H9 (cell line): ENCODE measurements around the gene TBL1Y. TPM values are rescaled to one million over a fixed set of nuclear protein-coding genes. Genes with fewer than 3 reads are reported as not detected.

ENCODE experiments used
- DNase-seq: peaks from one replicate; pipeline ENCODE4 v3.0.0-alpha.2; 2017
- H2AFZ ChIP-seq: one replicate; pipeline ENCODE4 v1.6.1; 2013; ENCODE audit warnings: mild to moderate bottlenecking, low read length, control low read depth, moderate library complexity
- H2AK5ac ChIP-seq: 2 replicates; pipeline ENCODE4 v1.6.1; 2013; ENCODE audit warnings: low read length, control low read depth, mixed read lengths; ENCODE audit not compliant: insufficient read length
- H2BK120ac ChIP-seq: one replicate; pipeline ENCODE4 v1.6.1; 2013; ENCODE audit warnings: low read depth, mild to moderate bottlenecking, low read length, control low read depth, inconsistent platforms; ENCODE audit not compliant: poor library complexity, severe bottlenecking
- H2BK12ac ChIP-seq: 2 replicates; pipeline ENCODE4 v1.6.1; 2013; ENCODE audit warnings: low read length, control low read depth, mixed read lengths, low read depth; ENCODE audit not compliant: insufficient read length
- H2BK15ac ChIP-seq: 2 replicates; pipeline ENCODE4 v1.6.1; 2013; ENCODE audit warnings: low read depth, low read length, control low read depth
- H2BK20ac ChIP-seq: one replicate; pipeline ENCODE4 v1.6.1; 2013; ENCODE audit warnings: low read depth, mild to moderate bottlenecking, low read length, control low read depth, inconsistent platforms; ENCODE audit not compliant: poor library complexity, severe bottlenecking
- H2BK5ac ChIP-seq: 2 replicates; pipeline ENCODE4 v1.6.1; 2013; ENCODE audit warnings: low read length, control low read depth, mixed read lengths; ENCODE audit not compliant: insufficient read length
- H3K14ac ChIP-seq: 2 replicates; pipeline ENCODE4 v1.6.1; 2013; ENCODE audit warnings: low read length, control low read depth; ENCODE audit not compliant: insufficient read depth
- H3K18ac ChIP-seq: 2 replicates; pipeline ENCODE4 v1.6.1; 2013; ENCODE audit warnings: low read depth, mild to moderate bottlenecking, mixed read lengths, low read length, control low read depth; ENCODE audit not compliant: insufficient read length
- H3K23ac ChIP-seq: 2 replicates; pipeline ENCODE4 v1.6.1; 2013; ENCODE audit warnings: low read length, control low read depth, mixed read lengths, low read depth; ENCODE audit not compliant: insufficient read length
- H3K23me2 ChIP-seq: 2 replicates; pipeline ENCODE4 v1.6.1; 2013; ENCODE audit warnings: low read depth, mild to moderate bottlenecking, mixed read lengths, low read length, control low read depth; ENCODE audit not compliant: insufficient read length, poor library complexity, severe bottlenecking
- H3K27ac ChIP-seq: 2 replicates; pipeline ENCODE4 v1.5.1; 2013; ENCODE audit warnings: low read length, control low read depth, mixed read lengths, low read depth; ENCODE audit not compliant: insufficient read length
- H3K27me3 ChIP-seq: 2 replicates; pipeline ENCODE4 v1.6.1; 2013; ENCODE audit warnings: low read length, control low read depth, inconsistent platforms; ENCODE audit not compliant: insufficient read depth
- H3K4ac ChIP-seq: 2 replicates; pipeline ENCODE4 v1.6.1; 2013; ENCODE audit warnings: low read depth, mild to moderate bottlenecking, control low read depth, inconsistent platforms, low read length, moderate library complexity
- H3K4me1 ChIP-seq: 2 replicates; pipeline ENCODE4 v1.6.1; 2013; ENCODE audit warnings: low read length, control low read depth, inconsistent platforms; ENCODE audit not compliant: insufficient read depth
- H3K4me2 ChIP-seq: 2 replicates; pipeline ENCODE4 v1.6.1; 2013; ENCODE audit warnings: low read length, control low read depth, mixed read lengths; ENCODE audit not compliant: insufficient read length, insufficient read depth
- H3K56ac ChIP-seq: 2 replicates; pipeline ENCODE4 v1.6.1; 2013; ENCODE audit warnings: low read depth, mild to moderate bottlenecking, mixed read lengths, low read length, control low read depth; ENCODE audit not compliant: insufficient read length
- H3K79me1 ChIP-seq: 2 replicates; pipeline ENCODE4 v1.6.1; 2013; ENCODE audit warnings: low read depth, mild to moderate bottlenecking, moderate library complexity, low read length, control low read depth, inconsistent platforms; ENCODE audit not compliant: insufficient read depth, poor library complexity, severe bottlenecking
- H3K79me2 ChIP-seq: 2 replicates; pipeline ENCODE4 v1.6.1; 2013; ENCODE audit warnings: low read length, control low read depth, inconsistent platforms; ENCODE audit not compliant: insufficient read depth
- H3K9ac ChIP-seq: 2 replicates; pipeline ENCODE4 v1.6.1; 2013; ENCODE audit warnings: low read length, control low read depth, mixed read lengths; ENCODE audit not compliant: insufficient read length; ENCODE audit errors: extremely low read depth
- H3K9me3 ChIP-seq: one replicate; pipeline ENCODE4 v1.6.1; 2013; ENCODE audit warnings: low read depth, low read length, inconsistent platforms; ENCODE audit not compliant: control insufficient read depth
- H3T11ph ChIP-seq: one replicate; pipeline ENCODE4 v1.6.1; 2013; ENCODE audit warnings: mild to moderate bottlenecking, low read length, control low read depth, inconsistent platforms
- H4K20me1 ChIP-seq: one replicate; pipeline ENCODE4 v1.6.1; 2013; ENCODE audit not compliant: control insufficient read depth, insufficient read length, insufficient read depth
- H4K5ac ChIP-seq: 2 replicates; pipeline ENCODE4 v1.6.1; 2013; ENCODE audit warnings: low read depth, mild to moderate bottlenecking, mixed read lengths, low read length, control low read depth; ENCODE audit not compliant: insufficient read length
- H4K8ac ChIP-seq: replicated peaks from 2 replicates; pipeline ENCODE4 v1.6.1; 2013; ENCODE audit warnings: low read length, control low read depth, mixed read lengths, low read depth; ENCODE audit not compliant: insufficient read length
- H4K91ac ChIP-seq: 2 replicates; pipeline ENCODE4 v1.6.1; 2013; ENCODE audit warnings: low read depth, mild to moderate bottlenecking, moderate library complexity, mixed read lengths, low read length, control low read depth; ENCODE audit not compliant: insufficient read length
- H3K27ac Mint-ChIP-seq, 3 experiments: 2 replicates in 2 of 3; 3 replicates in 1 of 3; pipeline ENCODE4 v1.8.0; 2020 to 2021; ENCODE audit warnings: mixed read lengths in 3 of 3, mild to moderate bottlenecking in 1 of 3, moderate library complexity in 1 of 3
- H3K27me3 Mint-ChIP-seq: 2 replicates; pipeline ENCODE4 v1.8.0; 2021; ENCODE audit warnings: low read depth, mild to moderate bottlenecking, moderate library complexity, mixed read lengths
- H3K36me3 Mint-ChIP-seq, 3 experiments: 2 replicates in 2 of 3; 3 replicates in 1 of 3; pipeline ENCODE4 v1.8.0; 2020 to 2021; ENCODE audit warnings: low read depth in 3 of 3, mixed read lengths in 3 of 3; ENCODE audit not compliant: insufficient read depth in 1 of 3
- H3K4me1 Mint-ChIP-seq, 2 experiments: 2 replicates each; pipeline ENCODE4 v1.8.0; 2020; ENCODE audit warnings: mixed read lengths in 2 of 2
- H3K4me3 Mint-ChIP-seq, 2 experiments: 2 replicates in 1 of 2; 3 replicates in 1 of 2; pipeline ENCODE4 v1.8.0; 2020 to 2021; ENCODE audit warnings: mild to moderate bottlenecking in 2 of 2, mixed read lengths in 2 of 2, moderate library complexity in 1 of 2
- H3K9me3 Mint-ChIP-seq, 2 experiments: 2 replicates in 1 of 2; 3 replicates in 1 of 2; pipeline ENCODE4 v1.8.0; 2020; ENCODE audit warnings: mild to moderate bottlenecking in 2 of 2, mixed read lengths in 2 of 2, moderate library complexity in 1 of 2
- WGBS: extraction: QIAGEN DNeasy Blood & Tissue Kit; methylation state at CpG from one replicate; pipeline ENCODE4 v1.1.7; 2013; ENCODE audit warnings: missing lambda C conversion rate, low lambda C conversion rate, mixed read lengths; ENCODE audit not compliant: insufficient read length; ENCODE audit errors: extremely low coverage; 5-methylcytosine and 5-hydroxymethylcytosine counted together
- total RNA-seq: library from RNA; stranded (reverse); gene quantifications from 2 replicates; pipeline ENCODE4 v1.2.1, GENCODE V29; 2021
- TF ChIP-seq, protein P1 (sequence below): fragments of 200-600 bp; sonication (generic); conservative IDR thresholded peaks from 3 replicates; pipeline ENCODE4 v1.8.0; 2021; ENCODE audit warnings: antibody characterized with exemption, mild to moderate bottlenecking

Gene TBL1Y
- total RNA-seq, 1 experiment from 2014 or later: not detected

DNA sequence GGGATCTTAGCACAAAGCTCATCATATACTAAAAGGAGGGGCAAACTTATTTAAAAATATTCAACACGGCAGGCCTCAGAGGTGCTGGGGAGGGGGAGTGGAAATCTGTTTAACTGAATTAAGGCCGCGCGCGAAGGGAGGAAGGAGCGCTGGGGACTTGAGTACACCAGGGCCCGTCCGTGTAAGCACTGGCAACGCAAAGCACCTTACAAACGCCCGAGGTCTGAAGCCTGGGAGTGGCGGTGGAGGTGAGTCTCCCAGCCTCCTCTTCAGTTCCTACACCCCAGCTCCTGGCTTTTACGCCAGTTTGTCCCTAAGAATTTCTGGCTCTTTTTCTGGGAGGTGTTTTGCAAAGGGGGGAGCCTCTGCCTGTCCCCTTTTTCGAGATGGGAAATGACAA is 641 bp upstream of the TBL1Y start:
- Histone ChIP-seq H2BK120ac (no peak overlapping the region), H3K4me1 (no peaks in the 10 kb centered on the region), H4K91ac (no peak overlapping the region), H2AFZ (no peak overlapping the region), H2BK12ac (no peak overlapping the region), H2BK15ac (no peak overlapping the region), H3K79me1 (no peaks in the 10 kb centered on the region), H2BK20ac (no peak overlapping the region), H3K9ac (no peak overlapping the region), H2BK5ac (no peak overlapping the region), H3K56ac (no peak overlapping the region), H4K20me1 (no peaks in the 10 kb centered on the region), H4K8ac (no peak overlapping the region), H3K4me2 (no peak overlapping the region), H3T11ph (no peak overlapping the region), H3K27ac (no peak overlapping the region), H3K23me2 (no peaks in the 10 kb centered on the region), H3K23ac (no peak overlapping the region), H3K4ac (no peak overlapping the region), H4K5ac (no peak overlapping the region), H3K79me2 (no peaks in the 10 kb centered on the region), H3K27me3 (no peaks in the 10 kb centered on the region), H3K9me3 (no peaks in the 10 kb centered on the region), H3K14ac (no peak overlapping the region), H3K18ac (no peak overlapping the region), H2AK5ac (no peak overlapping the region)
- no peaks in the 10 kb centered on the region for H3K4me1 Mint-ChIP-seq
- H3K27me3 Mint-ChIP-seq: no peaks in the 10 kb centered on the region
- TF ChIP-seq, protein P1, sequence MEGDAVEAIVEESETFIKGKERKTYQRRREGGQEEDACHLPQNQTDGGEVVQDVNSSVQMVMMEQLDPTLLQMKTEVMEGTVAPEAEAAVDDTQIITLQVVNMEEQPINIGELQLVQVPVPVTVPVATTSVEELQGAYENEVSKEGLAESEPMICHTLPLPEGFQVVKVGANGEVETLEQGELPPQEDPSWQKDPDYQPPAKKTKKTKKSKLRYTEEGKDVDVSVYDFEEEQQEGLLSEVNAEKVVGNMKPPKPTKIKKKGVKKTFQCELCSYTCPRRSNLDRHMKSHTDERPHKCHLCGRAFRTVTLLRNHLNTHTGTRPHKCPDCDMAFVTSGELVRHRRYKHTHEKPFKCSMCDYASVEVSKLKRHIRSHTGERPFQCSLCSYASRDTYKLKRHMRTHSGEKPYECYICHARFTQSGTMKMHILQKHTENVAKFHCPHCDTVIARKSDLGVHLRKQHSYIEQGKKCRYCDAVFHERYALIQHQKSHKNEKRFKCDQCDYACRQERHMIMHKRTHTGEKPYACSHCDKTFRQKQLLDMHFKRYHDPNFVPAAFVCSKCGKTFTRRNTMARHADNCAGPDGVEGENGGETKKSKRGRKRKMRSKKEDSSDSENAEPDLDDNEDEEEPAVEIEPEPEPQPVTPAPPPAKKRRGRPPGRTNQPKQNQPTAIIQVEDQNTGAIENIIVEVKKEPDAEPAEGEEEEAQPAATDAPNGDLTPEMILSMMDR: no peak
- no peak for DNase-seq
- no peaks in the 10 kb centered on the region for H3K9me3 Mint-ChIP-seq
- no peak overlapping the region for H3K27ac Mint-ChIP-seq
- no CpG with 5 or more reads among the region's 14 CpGs for WGBS
- H3K4me3 Mint-ChIP-seq: no peak overlapping the region
- H3K36me3 Mint-ChIP-seq: no peaks in the 10 kb centered on the region
